NK-92 (cell line): ENCODE data around the gene NUDT12.

Experiments used
- DNase-seq: peaks from one replicate; lab custom pipeline; 2025; ENCODE audit not compliant: unreplicated experiment; lab: John Stamatoyannopoulos, UW

Gene NUDT12

GRCh38 chr5:103562453-103563157 lies at the start of gene NUDT12:
NUDT12 (minus strand) TSS chr5:103562789; CDS start chr5:103560248, 2,541 bp downstream.
- no peak for DNase-seq

GRCh38 chr5:103607346-103607745 lies 44.8 kb upstream of the NUDT12 start:
- DNase-seq: no peak

GRCh38 chr5:103605277-103605676 lies 42.7 kb upstream of the NUDT12 start:
- DNase-seq: no peak

- DNase-seq: no peak
Measured at GRCh38 chr5:103602438-103602837, 39.8 kb upstream of the NUDT12 start.

- no peak for DNase-seq
Measured at GRCh38 chr5:103601314-103601713, 38.7 kb upstream of the NUDT12 start.

- no peak for DNase-seq
Measured at GRCh38 chr5:103600086-103600485, 37.5 kb upstream of the NUDT12 start.

- no peak for DNase-seq
Measured at GRCh38 chr5:103598997-103599566, 36.5 kb upstream of the NUDT12 start.

GRCh38 chr5:103590221-103590620 lies 27.6 kb upstream of the NUDT12 start:
- DNase-seq: no peak

- no peak for DNase-seq
Measured at GRCh38 chr5:103589776-103590175, 27.2 kb upstream of the NUDT12 start.

GRCh38 chr5:103589357-103589756 lies 26.8 kb upstream of the NUDT12 start:
- no peak for DNase-seq

GRCh38 chr5:103587185-103587748 lies 24.7 kb upstream of the NUDT12 start:
- DNase-seq: no peak

GRCh38 chr5:103582364-103582763 lies 19.8 kb upstream of the NUDT12 start:
- no peak for DNase-seq

- no peak for DNase-seq
Measured at GRCh38 chr5:103573411-103573810, 10.8 kb upstream of the NUDT12 start.

GRCh38 chr5:103572454-103572853 lies 9.9 kb upstream of the NUDT12 start:
- no peak for DNase-seq

GRCh38 chr5:103571730-103572129 lies 9.1 kb upstream of the NUDT12 start:
- no peak for DNase-seq

- no peak for DNase-seq
Measured at GRCh38 chr5:103569313-103570060, 6.9 kb upstream of the NUDT12 start.

- DNase-seq: no peak
Measured at GRCh38 chr5:103565719-103566118, 3.1 kb upstream of the NUDT12 start.

- DNase-seq: no peak
Measured at GRCh38 chr5:103561685-103562452, 720 bp downstream of the NUDT12 start.

GRCh38 chr5:103560826-103561225 lies 1.8 kb downstream of the NUDT12 start:
- DNase-seq: no peak

- no peak for DNase-seq
Measured at GRCh38 chr5:103546858-103547257, 15.7 kb downstream of the NUDT12 start.

GRCh38 chr5:103542441-103542840 lies 20.1 kb downstream of the NUDT12 start:
- no peak for DNase-seq
